ENCODE measurements around the gene SLC25A33. TPM values are rescaled to one million over a fixed set of nuclear protein-coding genes. Genes with fewer than 3 reads are reported as not detected.

The SLC25A33 gene
- total and polyA plus RNA-seq, 2 of the 8 experiments (the other 6 are each of a cell fraction or from before 2014, with no cell fraction given), result 7.8 to 12.8 TPM

DNA sequence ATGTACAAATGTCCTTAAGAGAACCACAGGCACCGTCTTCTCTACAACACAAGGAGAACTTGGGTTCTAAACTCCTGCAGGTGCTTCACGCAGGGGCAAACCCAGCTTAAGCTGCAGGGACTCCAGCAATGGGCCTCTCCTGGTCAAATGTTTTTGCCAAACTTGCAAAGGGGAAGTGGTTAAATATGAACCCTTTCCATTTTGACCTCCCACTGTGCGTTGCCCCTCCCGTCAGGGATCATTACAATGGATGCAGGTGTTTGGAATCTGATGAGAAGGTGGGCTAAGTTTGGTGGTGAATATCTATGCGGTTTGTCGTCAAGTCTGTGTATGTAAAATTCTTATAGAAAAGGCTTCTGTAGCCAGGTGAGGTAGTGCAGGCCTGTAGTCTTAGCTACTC, 29.1 kb upstream of the SLC25A33 start:
- no peak overlapping the region for H2BK5ac ChIP-seq (ENCODE audit: low read depth, low read length)
- no peak overlapping the region for H3K56ac ChIP-seq (replicated peaks; ENCODE audit: insufficient read length, low read depth, low read length)
- no peak overlapping the region for H3K27ac ChIP-seq (ENCODE audit: low read depth, low read length)
- H3K23ac ChIP-seq (ENCODE audit: insufficient read length), result no peak overlapping the region
- no peak overlapping the region for H2BK12ac ChIP-seq (ENCODE audit: low read depth, low read length)
- no peak overlapping the region for H4K91ac ChIP-seq (replicated peaks; ENCODE audit: insufficient read length, low read length)
- no peak overlapping the region for H3K4me3 ChIP-seq (ENCODE audit: extremely low read depth in 1 of 4, insufficient read depth in 2 of 4, low read depth in 3 of 4, low read length in 4 of 4)
- ChIA-PET POLR2A (ENCODE audit: partially characterized antibody) (interaction anchor here (0.5 to 0.6 kb wide), 2 partner anchors 22 to 500 kb away, joined by 3 read pairs; no protein-coding TSS in a partner anchor), CTCF (ENCODE audit: partially characterized antibody) (interaction anchor here (0.9 to 3.5 kb wide), 3 partner anchors 14 to 118 kb away, joined by 3 to 14 read pairs (median 3); no protein-coding TSS in a partner anchor)
- no peak overlapping the region for H4K8ac ChIP-seq (ENCODE audit: extremely low read depth, insufficient read depth, low read length)
- H3K36me3 ChIP-seq (ENCODE audit: control insufficient read depth in 2 of 4, insufficient read depth in 4 of 4, low read length in 3 of 4), result no peaks in the 10 kb centered on the region
- no peak overlapping the region for H3K18ac ChIP-seq (ENCODE audit: extremely low read depth, low read length)
- H3K9me3 ChIP-seq (ENCODE audit: insufficient read depth in 2 of 2, low read depth in 1 of 2, low read length in 1 of 2), result no peaks in the 10 kb centered on the region
- FAIRE-seq (no peak), DNase-seq (ENCODE audit: low read depth in 1 of 2, low spot score in 2 of 2) (no peak)
- no peaks in the 10 kb centered on the region for H3K27me3 ChIP-seq (replicated peaks in 1 of 4; ENCODE audit: control insufficient read depth in 3 of 4, extremely low read depth in 1 of 4, insufficient read depth in 3 of 4, low read length in 3 of 4)
- no peak overlapping the region for H2AFZ ChIP-seq (ENCODE audit: low read length)
- WGBS, 2 experiments (ENCODE audit: extremely low coverage in 1 of 2, insufficient coverage in 1 of 2, insufficient read length in 1 of 2, insufficient replicate concordance in 2 of 2, low coverage in 1 of 2, low lambda C conversion rate in 2 of 2, missing lambda C conversion rate in 1 of 2), result 83% methylated on average over 6 of the region's 6 CpGs; no CpG with 5 or more reads in 1 of the 2 experiments
- H3K14ac ChIP-seq (ENCODE audit: insufficient read length), result no peak overlapping the region
- H3K4me1 ChIP-seq (replicated peaks in 1 of 4; ENCODE audit: control insufficient read depth in 3 of 4, insufficient read depth in 4 of 4, low read length in 3 of 4), result peaks cover 0 to 4% (median 0%) of the 10 kb centered on the region in 4 experiments; a peak in 1 of 7 replicates
- no peak overlapping the region for H3K4ac ChIP-seq (replicated peaks; ENCODE audit: insufficient read length, low read depth, low read length)
- H4K5ac ChIP-seq (ENCODE audit: insufficient read length, low read depth, low read length), result no peak overlapping the region
- H2AK5ac ChIP-seq (ENCODE audit: low read depth, low read length), result 0 out of 2 replicates have a peak overlapping the region, but pooled peaks have one; percentile 13
- H3K79me2 ChIP-seq (ENCODE audit: control insufficient read depth in 1 of 2, insufficient read depth in 2 of 2, low read length in 2 of 2), result no peaks in the 10 kb centered on the region
- H2BK20ac ChIP-seq (ENCODE audit: low read length), result no peak overlapping the region
- TF ChIP-seq GTF2F1 (IDR thresholded peaks at IDR 0.05; ENCODE audit: borderline replicate concordance, low read depth, low read length) (no peak), RBBP5 (IDR thresholded peaks at IDR 0.05; ENCODE audit: borderline replicate concordance, low read depth, low read length) (no peak), POU5F1 (IDR thresholded peaks at IDR 0.05; ENCODE audit: low read depth, low read length) (no peak), CBX5 (IDR thresholded peaks at IDR 0.05; ENCODE audit: low read depth, low read length) (no peak), SP4 (IDR thresholded peaks at IDR 0.05; ENCODE audit: low read length) (no peak), BRCA1 (IDR thresholded peaks at IDR 0.05; ENCODE audit: low read depth, low read length) (no peak), POLR2A (IDR thresholded peaks at IDR 0.05; ENCODE audit: control extremely low read depth in 1 of 2, low read depth in 2 of 2, low read length in 2 of 2) (no peak), TEAD4 (IDR thresholded peaks at IDR 0.05; ENCODE audit: low read depth, low read length) (no peak), EP300 (IDR thresholded peaks at IDR 0.05; ENCODE audit: borderline replicate concordance in 1 of 2, low read depth in 2 of 2, low read length in 2 of 2) (no peak), CHD1 (IDR thresholded peaks at IDR 0.05; ENCODE audit: low read depth, low read length) (no peak)
- H4K20me1 ChIP-seq (replicated peaks in 1 of 2; ENCODE audit: control insufficient read depth in 1 of 2, insufficient read depth in 2 of 2, low read length in 2 of 2), result no peaks in the 10 kb centered on the region
- H3K79me1 ChIP-seq (ENCODE audit: low read depth, low read length), result no peaks in the 10 kb centered on the region
- no peak overlapping the region for H3K9ac ChIP-seq (replicated peaks in 1 of 4; ENCODE audit: extremely low read depth in 1 of 4, low read depth in 3 of 4, low read length in 3 of 4)
- no peaks in the 10 kb centered on the region for H3K23me2 ChIP-seq (ENCODE audit: low read depth, low read length)
- H2BK120ac ChIP-seq (replicated peaks; ENCODE audit: low read depth, low read length), result no peak overlapping the region
- no peak overlapping the region for H2BK15ac ChIP-seq (ENCODE audit: low read length)
- H3K4me2 ChIP-seq (ENCODE audit: insufficient read depth in 1 of 2, low read depth in 2 of 2, low read length in 2 of 2), result no peak overlapping the region

Data from H1 (cell line).